C4-2B (cell line): ENCODE data around the gene AKAP11.

ENCODE experiments used
- H3K27ac ChIP-seq: fragments of 450-650 bp; 2 replicates; pipeline ENCODE4 v1.5.1; 2017
- CTCF ChIP-seq: fragments of 450-650 bp; conservative IDR thresholded peaks from 2 replicates; pipeline ENCODE4 v1.5.1; 2017; ENCODE audit warnings: mild to moderate bottlenecking
- ZFX ChIP-seq: fragments of 450-650 bp; IDR thresholded peaks from 2 replicates; pipeline ENCODE4 v1.6.1; 2017

Gene AKAP11

GRCh38 chr13:42345367-42345766, 73.4 kb downstream of the AKAP11 start:
- TF ChIP-seq CTCF (no peak), ZFX (no peak)

GRCh38 chr13:42348576-42348975, 76.6 kb downstream of the AKAP11 start:
- TF ChIP-seq CTCF (no peak), ZFX (no peak)
- no peak overlapping the region for H3K27ac ChIP-seq

More at GRCh38 chr13:42345367-42345766, 73.4 kb downstream of the AKAP11 start:
- H3K27ac ChIP-seq: no peak overlapping the region

GRCh38 chr13:42350141-42350540, 78.2 kb downstream of the AKAP11 start:
- TF ChIP-seq ZFX: no peak
- TF ChIP-seq CTCF: no peak
- H3K27ac ChIP-seq: no peak overlapping the region

- H3K27ac ChIP-seq: no peak overlapping the region
- no peak for TF ChIP-seq ZFX
- TF ChIP-seq CTCF: no peak
Observed at GRCh38 chr13:42354241-42355091, 82.5 kb downstream of the AKAP11 start.

GRCh38 chr13:42355092-42355485, 83.1 kb downstream of the AKAP11 start:
- TF ChIP-seq ZFX (no peak), CTCF (no peak)
- H3K27ac ChIP-seq: no peak overlapping the region

- H3K27ac ChIP-seq: no peak overlapping the region
- TF ChIP-seq ZFX: no peak
- no peak for TF ChIP-seq CTCF
Observed at GRCh38 chr13:42355491-42356183, 83.7 kb downstream of the AKAP11 start.

GRCh38 chr13:42356184-42356575, 84.2 kb downstream of the AKAP11 start:
- H3K27ac ChIP-seq: no peak overlapping the region
- TF ChIP-seq ZFX (no peak), CTCF (no peak)
